Ramos (cell line): ENCODE results near the gene SLC51A.

Source experiments
- in situ Hi-C: fragments of 300-500 bp; cut with MboI; formaldehyde crosslinking; loops from one replicate; pipeline ENCODE4 v1.14.3; 2022; ENCODE audit warnings: low sequenced_read_pairs; ENCODE audit not compliant: unreplicated experiment

SLC51A gene

GRCh38 chr3:196280689-196281440 is 64.5 kb downstream of the SLC51A start:
- in situ Hi-C loops, result no loop called here

GRCh38 chr3:196281962-196282361 is 65.6 kb downstream of the SLC51A start:
- in situ Hi-C loops, result no loop called here
